ENCODE data around the gene NCF4.

GRCh38 chr22:36900225-36900624, 39.4 kb downstream of the NCF4 start:
- TF ChIP-seq POLR2A (IDR thresholded peaks at IDR 0.05), result no peak
- TF ChIP-seq CTCF (IDR thresholded peaks at IDR 0.05), result no peak
